Epidermal melanocyte (primary cell): ENCODE results near the gene SULT1B1.
"Not testable (repeated sequence)": the region's sequence is repeated elsewhere in the genome, so short reads cannot be mapped to it uniquely, and the experiment has no call there.

ENCODE experiments used
- DNase-seq: peaks from one replicate; pipeline ENCODE4 v3.0.0; 2011; ENCODE audit warnings: low spot score; ENCODE audit not compliant: insufficient read length

The SULT1B1 gene

GRCh38 chr4:69760455-69760854, at the start of gene SULT1B1:
TSS of gene SULT1B1 (minus strand) at chr4:69760620. CDS start at chr4:69755217, 5,403 bp downstream.
- no peak for DNase-seq

- DNase-seq, result peak; percentile 33
These were observed 40.2 kb upstream of the SULT1B1 start for GRCh38 chr4:69800599-69800998.

DNA sequence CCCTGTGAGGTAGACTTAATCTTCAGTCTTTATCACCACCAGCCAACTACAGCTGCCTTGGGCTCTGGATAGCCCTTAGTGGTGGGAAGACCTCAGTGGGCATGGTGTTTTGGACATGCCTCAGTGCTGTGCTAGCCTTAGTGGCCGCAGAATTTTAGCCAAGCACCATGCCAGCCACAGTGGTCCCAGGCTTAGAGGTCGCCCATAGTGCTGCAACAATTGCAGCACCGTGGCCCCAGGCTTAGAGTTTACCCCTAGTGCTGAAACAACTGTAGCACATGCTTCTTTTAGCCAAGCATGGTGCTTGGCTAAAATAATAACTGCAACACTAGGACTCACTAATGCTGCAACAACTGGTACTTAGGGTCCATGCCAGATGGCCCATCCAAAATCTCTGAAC, 38.9 kb upstream of the SULT1B1 start:
- DNase-seq, result no peak

DNA sequence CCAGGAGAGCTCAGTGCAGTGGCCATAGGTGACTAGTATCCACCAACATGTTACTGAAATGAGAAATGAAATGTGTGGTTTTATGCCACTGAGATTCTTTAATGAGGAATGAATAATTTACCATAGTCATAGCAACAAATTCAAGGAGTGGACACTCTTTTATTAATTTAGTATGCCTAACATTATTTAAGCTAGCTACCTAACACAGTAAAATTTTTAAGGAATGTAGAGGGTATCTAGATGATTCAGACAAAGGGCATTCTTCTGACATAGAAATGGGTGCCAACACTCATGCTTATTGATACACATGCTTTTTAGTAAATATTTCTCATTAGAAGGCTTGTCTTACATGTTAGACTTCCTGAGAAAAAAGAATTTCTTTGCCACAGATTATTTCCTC, 33.3 kb upstream of the SULT1B1 start:
- no peak for DNase-seq

DNA sequence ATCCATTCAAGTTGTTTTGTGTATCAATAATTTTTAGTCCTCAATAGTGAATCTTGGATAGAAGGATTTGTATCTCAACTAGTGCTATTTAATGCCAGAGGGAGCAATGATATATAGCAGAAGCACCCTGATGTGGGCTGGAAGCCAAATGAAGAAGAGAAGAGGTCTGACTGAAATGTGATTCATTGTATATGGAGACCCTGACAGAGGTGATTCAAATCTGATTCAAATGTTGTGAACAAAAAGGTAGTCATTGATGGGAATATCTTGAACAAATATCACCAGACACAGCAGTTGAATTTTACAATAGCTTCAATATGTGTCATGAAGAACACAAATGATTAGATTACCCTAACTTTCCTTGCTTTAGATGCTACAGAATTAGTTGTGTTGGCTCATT, 27.5 kb upstream of the SULT1B1 start:
- no peak for DNase-seq

DNA sequence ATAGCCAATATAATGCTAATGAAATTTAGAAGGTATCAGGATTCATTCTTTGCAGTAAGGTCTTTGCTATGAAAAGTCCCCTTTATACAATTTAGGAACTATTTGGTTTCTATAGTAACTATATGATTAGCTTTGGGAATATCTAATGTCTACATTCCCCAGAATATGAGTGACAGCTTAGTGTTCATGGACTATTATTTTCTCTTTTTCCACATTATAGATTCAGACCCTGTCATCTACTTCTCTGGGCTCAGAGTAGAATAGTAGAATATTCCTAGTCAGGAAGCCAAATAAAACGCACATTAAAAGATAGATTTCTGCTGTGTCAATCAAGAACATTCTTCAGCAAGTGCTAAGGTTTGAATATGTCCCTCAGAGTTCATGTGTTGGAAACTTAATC, 26.1 kb upstream of the SULT1B1 start:
- DNase-seq, result no peak

GRCh38 chr4:69785211-69785831, 24.9 kb upstream of the SULT1B1 start:
- no peak for DNase-seq

- no peak for DNase-seq
These were observed 22.4 kb upstream of the SULT1B1 start for GRCh38 chr4:69782651-69783310.

DNA sequence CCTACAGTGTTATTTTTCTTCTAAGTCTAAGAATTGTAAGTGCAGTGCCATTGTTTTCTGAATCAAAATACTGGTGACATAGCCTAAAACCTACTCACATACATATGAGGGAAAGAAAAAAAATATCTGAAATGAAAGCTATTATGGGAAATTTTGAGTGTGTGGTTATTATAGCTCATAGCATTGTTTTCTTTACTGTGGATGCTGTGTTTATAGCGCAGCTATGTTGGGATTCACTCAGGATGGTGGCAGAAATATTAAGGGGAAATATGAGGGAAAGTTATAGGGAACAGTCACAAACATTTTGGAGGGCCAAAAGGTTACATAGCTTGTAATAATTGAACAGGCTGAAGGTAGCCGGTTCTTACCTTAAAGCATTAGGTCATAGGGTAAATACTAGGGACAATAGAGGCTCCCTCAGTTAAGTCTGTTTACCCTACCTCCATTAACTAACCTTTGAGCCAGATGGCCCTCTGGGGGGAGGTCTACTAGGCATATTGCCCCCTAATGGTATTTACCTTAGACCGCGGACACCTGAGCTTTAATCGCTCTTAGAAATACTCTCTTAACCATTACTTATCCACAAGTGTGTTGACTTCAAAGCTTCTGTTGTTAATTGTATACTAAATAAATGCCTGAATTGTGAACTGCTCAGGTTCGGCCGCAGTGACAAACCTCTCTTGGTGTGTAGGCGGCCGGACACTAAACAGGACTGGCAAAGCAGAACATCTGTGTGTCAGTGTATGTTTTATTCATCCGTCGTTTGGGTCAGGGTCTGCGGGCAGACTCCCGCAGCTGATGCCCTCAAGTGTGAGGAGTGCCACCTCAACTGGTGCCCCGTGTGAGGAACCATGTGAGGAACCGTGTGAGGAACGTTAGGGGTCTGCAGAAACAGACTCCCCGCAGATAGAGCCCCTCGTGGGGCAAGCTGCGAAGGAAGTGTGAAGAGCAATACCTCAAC, 21.3 kb upstream of the SULT1B1 start:
- no peak for DNase-seq

DNA sequence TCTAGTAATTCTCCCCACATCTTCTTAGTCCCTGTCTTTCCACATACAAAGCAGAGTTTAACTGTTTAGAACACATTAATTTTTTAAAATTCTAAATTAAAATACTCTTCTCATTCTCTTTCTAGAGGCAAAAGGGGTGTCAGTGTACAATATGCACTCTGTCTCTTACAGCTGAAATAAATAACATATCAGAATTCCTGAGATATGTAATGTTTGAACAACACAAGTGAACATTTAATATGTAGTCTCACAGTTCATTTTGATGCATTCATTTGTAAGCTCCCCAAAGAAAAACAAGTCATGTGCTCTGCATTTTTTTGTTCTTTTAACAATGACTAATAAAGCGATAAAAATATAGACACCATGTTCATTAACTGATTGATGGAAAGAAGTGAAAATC, 19.7 kb upstream of the SULT1B1 start:
- no peak for DNase-seq

GRCh38 chr4:69776696-69777095, 16.3 kb upstream of the SULT1B1 start:
- DNase-seq, result no peak

GRCh38 chr4:69775321-69775867, 15.0 kb upstream of the SULT1B1 start:
- no peak for DNase-seq

DNA sequence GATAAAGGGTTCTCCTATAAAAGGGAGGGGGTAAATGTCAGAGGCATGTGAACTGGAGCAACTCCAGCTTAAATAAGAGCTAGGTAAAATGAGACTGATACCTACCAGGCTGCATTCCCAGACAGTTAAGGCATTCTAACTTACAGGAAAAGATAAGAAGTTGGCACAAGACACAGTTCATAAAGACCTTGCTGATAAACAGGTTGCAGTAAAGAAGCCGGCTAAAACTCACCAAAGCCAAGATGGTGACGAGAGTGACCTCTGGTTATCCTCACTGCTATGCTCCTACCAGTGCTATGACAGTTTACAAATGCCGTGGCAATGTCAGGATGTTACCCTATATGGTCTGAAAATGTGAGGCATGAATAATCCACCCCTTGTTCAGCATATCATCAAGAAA, 13.1 kb upstream of the SULT1B1 start:
- DNase-seq, result no peak

DNA sequence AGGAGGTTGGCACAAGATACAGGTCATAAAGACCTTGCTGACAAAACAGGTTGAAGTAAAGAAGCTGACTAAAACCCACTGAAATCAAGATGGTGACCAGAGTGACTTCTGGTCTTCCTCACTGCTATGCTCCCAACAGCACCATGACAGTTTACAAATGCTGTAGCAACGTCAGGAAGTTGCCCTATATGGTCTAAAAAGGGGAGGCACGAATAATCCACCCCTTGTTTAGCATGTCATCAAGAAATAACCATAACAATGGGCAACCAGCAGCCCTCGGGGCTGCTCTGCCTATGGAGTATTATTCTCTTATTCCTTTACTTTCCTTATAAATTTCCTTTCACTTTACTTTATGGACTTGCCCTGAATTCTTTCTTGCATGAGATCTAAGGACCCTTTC, 8.1 kb upstream of the SULT1B1 start:
- not testable (repeated sequence) for DNase-seq

DNA sequence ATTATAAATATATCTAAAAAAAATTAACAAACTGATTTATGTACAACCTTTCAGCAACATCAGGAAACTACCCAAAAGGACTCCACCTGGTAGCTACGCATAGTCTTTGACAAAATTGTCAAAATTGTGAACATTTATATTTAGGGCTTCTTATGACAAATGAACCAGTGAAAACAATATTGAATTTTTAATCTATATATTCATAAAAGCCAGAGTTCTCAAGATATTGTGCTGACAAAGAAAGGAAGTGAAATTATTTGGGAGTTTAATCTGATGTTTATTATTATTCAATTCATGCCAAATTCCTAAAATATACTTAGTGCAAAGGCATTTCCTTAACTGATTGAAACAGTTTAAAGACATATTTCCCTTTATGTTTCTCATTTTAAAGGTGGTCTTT, 5.3 kb upstream of the SULT1B1 start:
- DNase-seq, result no peak

GRCh38 chr4:69764311-69764710, 3.9 kb upstream of the SULT1B1 start:
- no peak for DNase-seq

GRCh38 chr4:69763233-69763632, 2.8 kb upstream of the SULT1B1 start:
- no peak for DNase-seq

DNA sequence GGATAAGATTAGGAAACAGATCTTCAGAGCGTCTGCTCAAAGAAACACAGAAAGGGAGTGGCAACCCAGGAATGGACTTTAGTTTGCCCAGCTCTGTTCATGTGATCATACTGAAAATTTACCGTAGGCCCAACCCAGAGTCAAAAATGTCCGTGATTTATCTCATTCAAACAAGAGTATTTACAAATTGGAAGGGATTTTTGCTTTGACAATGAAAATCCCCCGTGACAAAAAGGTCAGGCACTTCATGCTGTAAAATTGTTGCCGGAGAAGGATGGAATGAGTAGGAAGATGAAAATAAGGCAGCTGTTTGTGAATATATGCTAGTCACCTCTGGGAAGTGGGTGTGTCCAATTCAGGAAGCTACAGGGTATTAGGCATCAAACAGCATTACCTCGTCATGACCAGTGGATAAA, 1.2 kb downstream of the SULT1B1 start:
- no peak for DNase-seq

DNA sequence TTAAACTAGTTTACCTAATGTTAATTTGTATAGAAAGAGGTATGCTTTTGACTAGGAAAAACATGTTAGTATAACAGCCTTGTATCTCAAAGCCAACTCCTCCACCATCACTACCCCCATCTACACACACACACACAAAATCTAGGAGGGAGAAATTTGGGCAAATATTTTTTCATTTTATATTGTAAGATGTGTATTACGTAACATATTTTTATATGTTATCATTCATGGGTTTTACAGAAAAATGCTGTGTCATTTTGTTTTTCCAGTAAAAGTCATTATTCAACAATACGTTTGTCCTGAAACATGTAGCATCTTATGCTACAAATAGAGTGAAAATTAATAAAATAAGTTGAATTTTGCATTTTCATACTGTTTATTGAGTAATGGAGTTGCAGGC, 3.0 kb downstream of the SULT1B1 start:
- no peak for DNase-seq

DNA sequence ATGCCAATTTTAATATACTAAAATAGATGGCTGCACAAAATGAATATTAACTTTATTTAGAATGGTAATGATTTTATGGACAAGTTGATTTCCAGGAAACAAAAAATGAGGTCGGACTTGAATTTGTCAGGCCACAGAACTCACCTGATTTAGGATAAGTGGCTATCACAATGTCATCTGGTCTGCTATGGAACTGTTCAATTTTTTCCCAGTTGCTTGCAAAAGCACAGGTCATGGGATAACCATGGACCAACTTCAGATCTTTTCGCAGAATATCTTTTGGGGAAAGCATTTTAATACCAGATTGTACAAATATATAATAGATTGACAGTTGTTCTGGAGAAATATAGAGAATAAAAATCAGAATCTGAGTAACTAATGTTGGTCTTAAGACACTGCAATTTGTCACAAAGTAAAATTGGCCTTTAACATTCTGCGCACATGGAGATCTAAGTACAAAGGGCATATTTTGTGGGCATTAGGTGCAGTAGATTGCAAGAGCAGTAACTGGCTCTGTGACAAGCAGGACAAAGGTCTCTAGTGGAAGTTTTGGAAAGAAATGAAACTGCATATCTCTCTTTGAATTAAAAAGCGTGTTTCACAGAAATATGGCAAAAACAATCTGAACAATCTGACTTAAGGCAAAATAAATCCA, 5.4 kb downstream of the SULT1B1 start:
- DNase-seq, result no peak

DNA sequence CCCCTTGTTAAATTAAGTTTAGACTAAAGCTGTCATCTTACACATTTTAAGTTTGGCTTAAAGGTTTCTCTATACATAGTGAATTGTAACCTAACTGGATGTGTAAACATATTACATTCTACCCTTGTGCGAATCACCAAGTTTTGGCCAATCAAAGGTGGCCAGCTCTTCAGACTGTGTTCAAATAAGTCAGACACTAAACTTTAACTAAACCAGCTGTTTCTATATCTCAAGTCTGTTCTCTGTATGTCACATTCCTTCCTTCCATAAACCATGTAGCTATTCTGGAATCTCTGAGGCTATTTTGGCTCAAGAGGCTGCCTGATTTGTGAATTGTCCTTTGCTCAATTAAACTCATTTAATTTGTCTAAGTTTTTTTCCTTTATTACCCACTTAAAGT, 6.7 kb downstream of the SULT1B1 start:
- DNase-seq, result no peak
